MCF 10A (cell line): ENCODE results near the gene CZIB. TPM values are rescaled to one million over a fixed set of nuclear protein-coding genes. Genes with fewer than 3 reads are reported as not detected.

Source experiments
- Bru-seq: library from RNA; stranded (reverse); fragments of 400-500 nt; gene quantifications from one replicate; lab custom pipeline; 2021; lab: Mats Ljungman, UMichigan
- BruChase-seq, 2 experiments: library from RNA; stranded (reverse); fragments of 400-500 nt; gene quantifications; one replicate each; lab custom pipeline; 2021; lab: Mats Ljungman, UMichigan
- BruUV-seq: library from RNA; stranded (reverse); fragments of 400-500 nt; replicated peaks from 2 replicates; lab custom pipeline; 2021; lab: Mats Ljungman, UMichigan
- CTCF ChIA-PET: fragments of 300-600 bp; sonication (Branson Sonifier 250); formaldehyde crosslinking; extraction: SDS; loops from one replicate; lab custom pipeline; 2021; ENCODE audit warnings: antibody characterized with exemption, inconsistent platforms; lab: Yijun Ruan, JAX
- POLR2A ChIA-PET: fragments of 300-600, 350-650 bp; sonication (Branson Sonifier 250); formaldehyde crosslinking; extraction: SDS; loops from one replicate; lab custom pipeline; 2020; ENCODE audit warnings: antibody characterized with exemption, inconsistent platforms; lab: Yijun Ruan, JAX
- DNase-seq: peaks from one replicate; pipeline ENCODE4 v3.0.0-alpha.2; 2018; ENCODE audit not compliant: unreplicated experiment
- H3K27ac Mint-ChIP-seq: one replicate; pipeline ENCODE4 v1.8.0; 2022; ENCODE audit warnings: mild to moderate bottlenecking, low read depth, mixed read lengths; ENCODE audit not compliant: unreplicated experiment
- H3K27me3 Mint-ChIP-seq: one replicate; pipeline ENCODE4 v1.8.0; 2022; ENCODE audit warnings: mixed read lengths; ENCODE audit not compliant: insufficient read depth, unreplicated experiment
- H3K36me3 Mint-ChIP-seq: one replicate; pipeline ENCODE4 v1.8.0; 2022; ENCODE audit warnings: mild to moderate bottlenecking, moderate library complexity, mixed read lengths; ENCODE audit not compliant: insufficient read depth, unreplicated experiment
- H3K4me1 Mint-ChIP-seq: one replicate; pipeline ENCODE4 v1.8.0; 2022; ENCODE audit warnings: mixed read lengths; ENCODE audit not compliant: insufficient read depth, unreplicated experiment
- H3K4me3 Mint-ChIP-seq: one replicate; pipeline ENCODE4 v1.8.0; 2022; ENCODE audit warnings: mild to moderate bottlenecking, moderate library complexity, mixed read lengths; ENCODE audit not compliant: unreplicated experiment
- H3K9me3 Mint-ChIP-seq: one replicate; pipeline ENCODE4 v1.8.0; 2022; ENCODE audit warnings: mixed read lengths; ENCODE audit not compliant: unreplicated experiment
- CTCF ChIP-seq: fragments of 200-600 bp; IDR thresholded peaks from one replicate; pipeline ENCODE4 v1.8.0; 2022; ENCODE audit warnings: antibody characterized with exemption, mild to moderate bottlenecking; ENCODE audit not compliant: unreplicated experiment
- intact Hi-C: fragments of 100-400 bp; cut with micrococcal nuclease; formaldehyde crosslinking; loops from 2 replicates; pipeline ENCODE4 v1.14.1; 2022
- long read RNA-seq: library from polyadenylated mRNA; stranded (forward); transcript quantifications from one replicate; pipeline ENCODE4 v2.0.0, GENCODE V29; 2022
- total RNA-seq: library from RNA; stranded (reverse); gene quantifications from 2 replicates; pipeline ENCODE4 v1.2.3, GENCODE V29; 2022

CZIB gene
- total RNA-seq = 37.2 and 45.0 TPM in 2 replicates
- percentile 78 among the genes with signal in this experiment for Bru-seq, nascent RNA
- percentile 81 among the genes with signal in this experiment for BruChase-seq, experiment 1, labeled RNA remaining after a 6-hour chase
- percentile 84 among the genes with signal in this experiment for BruChase-seq, experiment 2, labeled RNA remaining after a 2-hour chase
- long read RNA-seq, transcript C1orf123-201 (8 exons, 1,085 nt) = major isoform, 28 of 41 reads
- long read RNA-seq, partial matches to known transcripts = 4 of 41 reads
- long read RNA-seq, other reads (novel, unspliced or antisense) = 6 of 41 reads

DNA sequence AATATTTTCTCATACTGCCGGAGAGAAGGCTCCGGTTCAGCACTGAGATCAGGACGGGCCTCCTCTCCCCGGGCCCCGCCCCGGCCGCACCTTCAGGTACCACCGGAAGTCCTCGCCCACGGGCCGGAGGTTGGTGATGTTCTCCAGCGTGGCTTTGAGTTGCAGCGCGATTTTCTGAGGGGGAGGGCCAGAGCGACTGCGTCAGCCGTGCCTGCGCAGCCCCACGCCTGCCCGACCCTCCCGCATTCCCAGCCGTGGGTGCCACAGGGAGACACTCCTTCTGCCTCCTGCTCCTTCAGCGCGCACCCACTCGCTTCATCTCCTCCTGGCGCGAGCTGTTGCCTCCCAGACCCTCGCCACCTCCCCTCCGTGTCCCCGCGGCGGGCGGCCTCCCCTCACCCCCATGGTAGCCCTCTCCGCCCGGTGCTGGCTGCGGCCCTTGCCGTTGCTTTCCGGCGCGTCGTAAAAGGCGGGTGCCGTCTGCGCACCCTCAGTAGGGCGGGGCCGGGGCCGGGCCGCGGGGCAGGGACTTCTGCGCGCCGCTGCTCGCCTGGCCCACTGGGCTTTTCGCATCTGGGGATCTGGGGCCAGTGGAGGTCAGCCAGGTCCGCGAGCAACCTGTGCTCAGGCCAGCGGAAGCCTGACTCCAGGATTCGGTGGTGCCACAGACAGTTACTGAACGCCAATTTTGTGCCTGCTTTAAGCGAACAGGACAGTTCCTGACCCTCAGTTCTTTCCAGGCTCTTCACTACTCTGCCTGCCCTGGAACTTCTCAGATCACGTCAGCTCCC is at the start of gene CZIB:
Gene CZIB, minus strand, starts transcription at position 464 of the 791 bp plus-strand sequence. Its CDS starts 59 bp downstream, at position 405.
- peaks cover 8% of the 10 kb centered on the region for H3K4me1 Mint-ChIP-seq
- no peaks in the 10 kb centered on the region for H3K9me3 Mint-ChIP-seq
- BruUV-seq = no TSS peak
- peak within 1 kb of the TSS; percentile 94 for H3K4me3 Mint-ChIP-seq
- H3K27me3 Mint-ChIP-seq = no peaks in the 10 kb centered on the region
- H3K36me3 Mint-ChIP-seq = peaks cover 13% of the 10 kb centered on the region
- CTCF ChIA-PET = interaction anchor here (0.7 kb wide), 1 partner anchor 1552 kb away, joined by 3 read pairs; no protein-coding TSS in a partner anchor
- POLR2A ChIA-PET = interaction anchor here (1.1 to 6.3 kb wide), 9 partner anchors 8 to 205 kb away, joined by 3 to 69 read pairs (median 6); partner anchors contain the start of genes CPT2 and MAGOH
- H3K27ac Mint-ChIP-seq = peak within 1 kb of the TSS; percentile 99
- DNase-seq = peak; percentile 93
- no peak for TF ChIP-seq CTCF
- intact Hi-C loops = no loop called here

GRCh38 chr1:53270107-53270506 is 49.7 kb upstream of the CZIB start:
- H3K4me3 Mint-ChIP-seq = no peak overlapping the region
- peaks cover 15% of the 10 kb centered on the region for H3K4me1 Mint-ChIP-seq
- TF ChIP-seq CTCF = no peak
- BruUV-seq = no TSS peak
- intact Hi-C loops = loop anchor here (10.0 kb wide), 1 partner anchor 485 kb away; no protein-coding TSS in a partner anchor
- no peak for DNase-seq
- H3K36me3 Mint-ChIP-seq = peaks cover 15% of the 10 kb centered on the region
- H3K27me3 Mint-ChIP-seq = no peaks in the 10 kb centered on the region
- H3K27ac Mint-ChIP-seq = no peak overlapping the region
- CTCF ChIA-PET = interaction anchor here (1.4 kb wide), 1 partner anchor 123 kb away, joined by 5 read pairs; no protein-coding TSS in a partner anchor
- POLR2A ChIA-PET = no interaction called here
- H3K9me3 Mint-ChIP-seq = no peaks in the 10 kb centered on the region

GRCh38 chr1:53267761-53268160 is 47.3 kb upstream of the CZIB start:
- TF ChIP-seq CTCF = no peak
- Mint-ChIP-seq H3K36me3 (peaks cover 16% of the 10 kb centered on the region), H3K27me3 (no peaks in the 10 kb centered on the region), H3K4me3 (no peak overlapping the region), H3K4me1 (no peaks in the 10 kb centered on the region), H3K9me3 (no peaks in the 10 kb centered on the region), H3K27ac (no peak overlapping the region)
- ChIA-PET CTCF (interaction anchor here (0.8 to 3.4 kb wide), 6 partner anchors 8 to 206 kb away, joined by 3 to 26 read pairs (median 4); no protein-coding TSS in a partner anchor), POLR2A (interaction anchor here (0.7 kb wide), 1 partner anchor 135 kb away, joined by 5 read pairs; no protein-coding TSS in a partner anchor)
- no TSS peak for BruUV-seq
- intact Hi-C loops = no loop called here
- no peak for DNase-seq
